ENCODE results near the gene SPINK2.

Gene SPINK2

GRCh38 chr4:56768763-56769162 lies 52.7 kb downstream of the SPINK2 start:
- Histone ChIP-seq H3K9me3 (no peaks in the 10 kb centered on the region), H3K4me1 (ENCODE audit: control insufficient read depth in 1 of 2, insufficient read depth in 1 of 2, low read depth in 1 of 2, low read length in 1 of 2) (peaks cover 0 to 23% of the 10 kb centered on the region in 2 experiments), H3K27ac (no peak overlapping the region), H3K4me3 (ENCODE audit: low read depth in 1 of 2, low read length in 1 of 2) (no peak overlapping the region), H3K27me3 (no peaks in the 10 kb centered on the region), H3K36me3 (no peaks in the 10 kb centered on the region)
- TF ChIP-seq CTCF (IDR thresholded peaks at IDR 0.05), result no peak

GRCh38 chr4:56768316-56768715 lies 53.2 kb downstream of the SPINK2 start:
- H3K4me3 ChIP-seq (ENCODE audit: low read depth in 1 of 2, low read length in 1 of 2), result no peak overlapping the region
- H3K27me3 ChIP-seq, result no peaks in the 10 kb centered on the region
- TF ChIP-seq CTCF (IDR thresholded peaks at IDR 0.05), result no peak
- peaks cover 0 to 24% of the 10 kb centered on the region in 2 experiments for H3K4me1 ChIP-seq (ENCODE audit: control insufficient read depth in 1 of 2, insufficient read depth in 1 of 2, low read depth in 1 of 2, low read length in 1 of 2)
- no peaks in the 10 kb centered on the region for H3K36me3 ChIP-seq
- no peaks in the 10 kb centered on the region for H3K9me3 ChIP-seq
- no peak overlapping the region for H3K27ac ChIP-seq

- no peak overlapping the region for H3K4me3 ChIP-seq (ENCODE audit: low read depth in 1 of 2, low read length in 1 of 2)
Observed at GRCh38 chr4:56767567-56767966, 53.9 kb downstream of the SPINK2 start.

GRCh38 chr4:56764775-56765174 lies 56.7 kb downstream of the SPINK2 start:
- no peaks in the 10 kb centered on the region for H3K36me3 ChIP-seq
- no peaks in the 10 kb centered on the region for H3K9me3 ChIP-seq
- no peak overlapping the region for H3K4me3 ChIP-seq (ENCODE audit: low read depth in 1 of 2, low read length in 1 of 2)
- TF ChIP-seq CTCF (IDR thresholded peaks at IDR 0.05), result no peak
- peaks cover 0 to 24% of the 10 kb centered on the region in 2 experiments for H3K4me1 ChIP-seq (ENCODE audit: control insufficient read depth in 1 of 2, insufficient read depth in 1 of 2, low read depth in 1 of 2, low read length in 1 of 2)
- no peak overlapping the region for H3K27ac ChIP-seq
- H3K27me3 ChIP-seq, result no peaks in the 10 kb centered on the region

More at GRCh38 chr4:56767567-56767966, 53.9 kb downstream of the SPINK2 start:
- Histone ChIP-seq H3K9me3 (no peaks in the 10 kb centered on the region), H3K27me3 (no peaks in the 10 kb centered on the region), H3K36me3 (no peaks in the 10 kb centered on the region), H3K27ac (no peak overlapping the region), H3K4me1 (ENCODE audit: control insufficient read depth in 1 of 2, insufficient read depth in 1 of 2, low read depth in 1 of 2, low read length in 1 of 2) (peaks cover 0 to 24% of the 10 kb centered on the region in 2 experiments)
- TF ChIP-seq CTCF (IDR thresholded peaks at IDR 0.05), result no peak

- Histone ChIP-seq H3K27me3 (no peaks in the 10 kb centered on the region), H3K4me1 (ENCODE audit: control insufficient read depth in 1 of 2, insufficient read depth in 1 of 2, low read depth in 1 of 2, low read length in 1 of 2) (peaks cover 0 to 24% of the 10 kb centered on the region in 2 experiments), H3K9me3 (no peaks in the 10 kb centered on the region), H3K4me3 (ENCODE audit: low read depth in 1 of 2, low read length in 1 of 2) (no peak overlapping the region), H3K36me3 (no peaks in the 10 kb centered on the region), H3K27ac (no peak overlapping the region)
- no peak for TF ChIP-seq CTCF (IDR thresholded peaks at IDR 0.05)
Observed at GRCh38 chr4:56764223-56764622, 57.3 kb downstream of the SPINK2 start.

Data from neutrophil (primary cell).